NCI-H510A (cell line): ENCODE data around the gene RASSF5.

Source experiments
- DNase-seq: peaks from one replicate; lab custom pipeline; 2025; lab: John Stamatoyannopoulos, UW

RASSF5 gene

DNA sequence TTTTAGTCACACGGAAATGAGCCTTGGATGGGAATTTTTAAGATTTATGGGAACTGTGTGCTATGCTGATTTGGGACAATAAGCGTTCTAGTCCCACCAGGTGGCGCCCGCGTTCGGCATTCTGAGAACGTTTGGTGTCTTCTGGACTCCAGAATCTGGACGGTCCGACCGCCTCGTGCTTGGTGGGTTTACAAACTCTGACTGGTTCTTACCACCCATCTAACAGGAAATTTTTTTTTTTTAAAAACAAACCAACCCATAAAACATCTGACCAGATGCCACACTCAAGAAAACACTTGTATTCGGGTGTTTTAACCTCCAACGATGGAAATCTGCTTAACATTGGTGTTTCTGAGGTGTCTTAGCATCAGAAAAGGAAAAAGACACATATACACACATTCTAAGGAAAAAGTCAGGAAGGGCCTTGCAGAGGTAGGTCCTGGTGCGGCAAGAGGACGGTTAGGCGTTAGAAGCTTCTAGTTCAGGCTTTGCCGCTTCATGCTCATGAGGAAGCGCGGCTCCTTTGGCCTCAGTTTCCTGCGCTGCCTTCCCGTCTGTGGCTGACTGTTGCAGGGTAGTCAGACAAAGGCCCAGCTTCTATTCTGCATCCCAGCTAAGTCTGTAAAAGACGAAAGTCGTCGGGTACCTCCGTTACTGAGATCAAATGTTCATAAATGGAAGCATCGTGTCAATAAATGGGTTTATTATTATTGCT lies 127.2 kb downstream of the RASSF5 start:
- DNase-seq: peak; percentile 51

DNA sequence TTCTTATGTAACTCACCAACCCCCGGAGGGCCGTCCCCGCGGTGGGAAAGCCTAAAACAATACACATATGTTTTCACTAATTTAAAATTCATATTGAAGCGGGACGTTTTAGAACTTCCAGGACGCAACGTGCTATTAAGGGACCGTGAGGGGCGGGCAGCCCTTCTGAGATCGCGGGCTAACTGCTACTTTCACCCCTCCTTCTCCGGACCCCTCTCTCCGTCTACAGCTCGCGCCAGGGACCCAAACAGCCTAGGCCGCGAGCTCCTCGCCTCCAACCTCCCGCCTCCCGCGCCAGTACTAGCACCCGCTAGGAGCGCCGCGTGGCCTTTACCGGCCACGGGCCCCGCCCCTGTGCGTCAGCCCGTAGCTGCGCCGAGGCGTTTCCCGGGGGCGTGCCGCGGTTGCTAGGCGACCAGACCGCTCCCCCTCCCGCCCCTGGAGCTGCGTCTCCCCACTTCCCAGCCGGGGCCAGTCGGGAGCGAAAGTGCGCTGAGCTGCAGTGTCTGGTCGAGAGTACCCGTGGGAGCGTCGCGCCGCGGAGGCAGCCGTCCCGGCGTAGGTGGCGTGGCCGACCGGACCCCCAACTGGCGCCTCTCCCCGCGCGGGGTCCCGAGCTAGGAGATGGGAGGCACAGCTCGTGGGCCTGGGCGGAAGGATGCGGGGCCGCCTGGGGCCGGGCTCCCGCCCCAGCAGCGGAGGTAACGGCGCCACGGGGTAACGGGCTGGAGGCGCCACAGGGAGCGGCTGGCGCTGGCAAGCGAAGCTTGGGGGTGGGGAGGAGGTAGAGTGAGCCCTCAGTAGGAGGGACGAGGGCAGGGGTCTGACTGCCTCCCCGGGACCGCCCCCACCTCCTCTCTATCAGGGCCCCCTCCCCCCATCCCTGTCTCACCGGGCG lies 128.0 kb downstream of the RASSF5 start, which contains the start of gene DYRK3:
Gene DYRK3 (plus strand): TSS at position 457 of the 898 bp plus-strand sequence. CDS start 168 bp downstream, at position 625.
- peak; percentile 93 for DNase-seq

DNA sequence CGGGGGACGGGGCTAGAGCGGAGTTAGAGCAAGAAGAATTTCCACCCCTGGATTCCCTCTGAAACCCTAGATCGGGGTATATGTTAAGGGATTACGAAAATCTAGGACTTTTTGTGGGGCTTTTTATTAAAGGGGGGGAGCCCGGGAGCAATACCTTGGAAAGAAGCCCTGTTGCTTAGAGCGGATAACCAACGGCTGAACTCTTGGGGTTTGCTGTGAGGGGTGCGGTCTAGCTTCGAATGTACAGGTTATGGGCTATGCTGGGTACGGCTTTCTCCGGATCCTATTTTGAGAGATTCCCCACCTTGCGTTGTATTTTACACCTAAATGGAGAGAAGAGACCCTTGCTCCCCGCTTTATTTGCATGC lies 128.6 kb downstream of the RASSF5 start:
- peak; percentile 20 for DNase-seq

DNA sequence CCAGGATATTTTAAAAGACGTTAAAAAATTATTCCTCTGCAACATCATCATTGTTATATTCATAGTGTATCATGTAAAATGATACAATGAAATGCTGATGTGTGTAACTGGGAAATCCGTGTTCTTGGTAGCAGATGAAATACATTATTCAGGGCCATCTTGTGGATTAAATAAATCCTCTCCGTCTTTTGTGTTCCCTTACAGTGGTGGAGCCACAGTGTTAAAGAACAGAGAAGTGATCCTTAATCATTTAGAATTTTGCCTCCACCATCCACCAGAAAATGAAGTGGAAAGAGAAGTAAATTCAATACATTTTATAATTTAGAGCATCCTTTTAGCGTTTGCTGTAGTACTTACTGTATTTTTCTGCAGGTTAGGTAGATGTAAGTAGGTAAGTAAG lies 129.3 kb downstream of the RASSF5 start:
- no peak for DNase-seq

DNA sequence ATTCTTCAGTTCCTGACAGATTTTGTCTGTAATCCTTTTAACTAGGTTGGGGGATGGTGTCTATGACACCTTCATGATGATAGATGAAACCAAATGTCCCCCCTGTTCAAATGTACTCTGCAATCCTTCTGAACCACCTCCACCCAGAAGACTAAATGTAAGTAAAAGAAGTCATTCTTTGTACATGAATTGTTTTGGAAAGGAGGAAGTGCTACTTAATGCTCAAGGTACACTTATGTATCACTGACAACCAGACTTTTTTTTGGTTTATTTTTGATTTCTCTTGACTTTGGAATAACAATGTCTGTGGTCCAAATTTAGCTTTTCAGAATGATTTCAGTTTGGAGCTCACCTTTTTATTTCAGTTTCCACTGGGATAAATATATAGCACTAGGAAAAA lies 130.3 kb downstream of the RASSF5 start:
- no peak for DNase-seq
